Measurements from ENCODE around the gene BANF1.
A peak's percentile ranks its signal among the peaks of the same experiment; 100 is the strongest.

Gene BANF1

DNA sequence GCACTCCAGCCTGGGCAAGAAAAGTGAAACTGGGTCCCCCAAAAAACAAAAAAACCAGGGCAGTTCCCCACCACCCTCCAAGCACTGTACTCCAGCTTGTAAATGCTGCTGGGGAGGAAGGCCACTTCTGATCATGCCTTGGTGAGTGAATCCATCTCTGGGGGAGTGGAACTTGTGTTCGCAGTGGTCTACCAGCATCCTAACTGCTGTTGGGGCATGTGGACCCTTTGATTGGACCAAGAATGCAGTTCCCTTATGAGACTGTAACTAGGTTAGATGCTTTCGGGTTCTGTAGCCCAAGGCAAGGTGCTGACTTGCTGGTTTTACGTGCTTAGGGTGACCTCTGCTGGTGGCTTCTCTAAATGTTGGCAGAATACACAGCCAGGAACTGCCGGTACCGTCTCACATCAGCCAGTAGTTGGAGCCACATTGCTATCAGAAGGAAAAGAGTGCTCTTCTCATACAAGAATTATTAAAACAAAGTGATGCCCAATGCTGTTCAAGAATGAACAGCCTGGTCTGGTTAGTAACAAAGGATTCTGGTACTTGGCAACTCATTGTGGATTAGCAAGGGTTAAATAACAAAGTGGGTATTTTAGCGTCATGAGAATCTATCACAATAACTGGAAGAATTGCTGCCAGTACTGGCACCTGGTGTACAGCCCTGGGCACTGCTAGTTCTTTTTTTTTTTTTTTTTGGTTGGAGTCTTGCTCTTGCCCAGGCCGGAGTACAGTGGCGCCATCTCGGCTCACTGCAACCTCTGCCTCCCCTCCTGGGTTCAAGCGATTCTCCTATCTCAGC lies 13.3 kb upstream of the BANF1 start:
- H3K9me2 ChIP-seq (replicated peaks; ENCODE audit: control insufficient read depth, low read length): no peaks in the 10 kb centered on the region
- TF ChIP-seq, protein P1, sequence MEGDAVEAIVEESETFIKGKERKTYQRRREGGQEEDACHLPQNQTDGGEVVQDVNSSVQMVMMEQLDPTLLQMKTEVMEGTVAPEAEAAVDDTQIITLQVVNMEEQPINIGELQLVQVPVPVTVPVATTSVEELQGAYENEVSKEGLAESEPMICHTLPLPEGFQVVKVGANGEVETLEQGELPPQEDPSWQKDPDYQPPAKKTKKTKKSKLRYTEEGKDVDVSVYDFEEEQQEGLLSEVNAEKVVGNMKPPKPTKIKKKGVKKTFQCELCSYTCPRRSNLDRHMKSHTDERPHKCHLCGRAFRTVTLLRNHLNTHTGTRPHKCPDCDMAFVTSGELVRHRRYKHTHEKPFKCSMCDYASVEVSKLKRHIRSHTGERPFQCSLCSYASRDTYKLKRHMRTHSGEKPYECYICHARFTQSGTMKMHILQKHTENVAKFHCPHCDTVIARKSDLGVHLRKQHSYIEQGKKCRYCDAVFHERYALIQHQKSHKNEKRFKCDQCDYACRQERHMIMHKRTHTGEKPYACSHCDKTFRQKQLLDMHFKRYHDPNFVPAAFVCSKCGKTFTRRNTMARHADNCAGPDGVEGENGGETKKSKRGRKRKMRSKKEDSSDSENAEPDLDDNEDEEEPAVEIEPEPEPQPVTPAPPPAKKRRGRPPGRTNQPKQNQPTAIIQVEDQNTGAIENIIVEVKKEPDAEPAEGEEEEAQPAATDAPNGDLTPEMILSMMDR (IDR thresholded peaks at IDR 0.05; ENCODE audit: low read depth, low read length, poor library complexity, severe bottlenecking): peak; percentile 99
- no peak for TF ChIP-seq EZH2phosphoT487 (IDR thresholded peaks at IDR 0.05; ENCODE audit: borderline replicate concordance, low read length)

DNA sequence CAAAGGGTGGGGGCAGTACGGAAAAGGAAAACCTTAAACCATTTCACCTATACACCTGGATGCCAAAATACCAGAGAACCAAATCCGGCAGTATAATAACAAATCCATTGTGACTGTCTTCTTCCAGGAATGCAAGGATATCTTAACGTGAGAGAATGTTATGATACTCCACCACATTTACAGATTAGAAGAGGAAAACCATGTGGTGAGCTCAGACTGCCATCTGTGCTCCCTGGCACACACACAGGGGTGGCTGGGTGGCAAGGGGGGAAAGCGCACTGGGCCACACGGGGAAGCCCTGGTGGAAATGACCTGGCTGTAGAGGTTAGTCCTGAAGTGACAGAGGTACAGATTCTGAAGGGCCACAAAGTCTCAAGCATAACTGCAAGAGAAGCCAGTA lies 10.2 kb upstream of the BANF1 start:
- no peak for TF ChIP-seq EZH2phosphoT487 (IDR thresholded peaks at IDR 0.05; ENCODE audit: borderline replicate concordance, low read length)
- TF ChIP-seq, protein P1 (IDR thresholded peaks at IDR 0.05; ENCODE audit: low read depth, low read length, poor library complexity, severe bottlenecking): no peak
- Histone ChIP-seq H3K27me3 (ENCODE audit: control insufficient read depth, low read length) (no peaks in the 10 kb centered on the region), H3K9me3 (ENCODE audit: control insufficient read depth, insufficient read depth, low read length) (no peaks in the 10 kb centered on the region), H3K79me2 (ENCODE audit: control insufficient read depth, low read length) (no peaks in the 10 kb centered on the region; the same call in 1 of the 2 replicates), H3F3A (ENCODE audit: control insufficient read depth, insufficient read depth) (peaks cover 15% of the 10 kb centered on the region; the same call in 1 of the 2 replicates), H3K9me2 (replicated peaks; ENCODE audit: control insufficient read depth, low read length) (no peaks in the 10 kb centered on the region), H3K4me3 (ENCODE audit: low read length) (no peak overlapping the region), H3K4me1 (ENCODE audit: control insufficient read depth, low read length) (0 out of 2 replicates have a peak, but pooled peaks cover 2% of the 10 kb centered on the region), H3K36me3 (ENCODE audit: control insufficient read depth, low read length) (peaks cover 34% of the 10 kb centered on the region), H4K20me1 (ENCODE audit: control insufficient read depth, insufficient read depth, low read depth, low read length) (no peaks in the 10 kb centered on the region), H3K27ac (ENCODE audit: low read depth, low read length) (no peak overlapping the region), H3K4me2 (ENCODE audit: low read length) (no peak overlapping the region)

More for the DNA sequence above, 13.3 kb upstream of the BANF1 start:
- Histone ChIP-seq H3K4me3 (ENCODE audit: low read length) (no peak overlapping the region), H3K79me2 (ENCODE audit: control insufficient read depth, low read length) (no peaks in the 10 kb centered on the region), H4K20me1 (ENCODE audit: control insufficient read depth, insufficient read depth, low read depth, low read length) (no peaks in the 10 kb centered on the region), H3K36me3 (ENCODE audit: control insufficient read depth, low read length) (peaks cover 20% of the 10 kb centered on the region), H3K27ac (ENCODE audit: low read depth, low read length) (no peak overlapping the region), H3K9me3 (ENCODE audit: control insufficient read depth, insufficient read depth, low read length) (no peaks in the 10 kb centered on the region), H3F3A (ENCODE audit: control insufficient read depth, insufficient read depth) (peaks cover 9% of the 10 kb centered on the region; the same call in 1 of the 2 replicates), H3K4me1 (ENCODE audit: control insufficient read depth, low read length) (0 out of 2 replicates have a peak, but pooled peaks cover 2% of the 10 kb centered on the region), H3K27me3 (ENCODE audit: control insufficient read depth, low read length) (no peaks in the 10 kb centered on the region), H3K4me2 (ENCODE audit: low read length) (no peak overlapping the region)

DNA sequence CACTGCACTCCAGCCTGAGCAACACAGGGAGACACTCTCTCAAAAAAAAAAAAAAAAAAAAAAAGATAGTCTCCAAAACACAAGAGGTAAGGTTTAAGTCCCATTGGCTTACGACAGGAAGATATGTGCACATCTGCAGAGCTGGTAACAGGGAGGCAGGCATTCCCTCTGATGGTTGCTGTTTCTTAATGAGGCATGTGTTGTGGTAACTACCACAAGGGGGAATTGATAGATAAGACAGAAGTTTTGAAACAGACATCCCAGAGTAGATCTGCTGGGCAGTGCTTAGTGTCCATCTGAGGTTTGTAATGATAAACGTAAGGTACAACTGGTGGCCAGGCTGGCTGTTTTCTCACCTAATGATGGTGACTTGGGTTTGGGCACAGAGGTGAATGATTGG lies 5.0 kb upstream of the BANF1 start:
- Histone ChIP-seq H3K4me3 (ENCODE audit: low read length) (no peak overlapping the region), H3K27me3 (ENCODE audit: control insufficient read depth, low read length) (no peaks in the 10 kb centered on the region), H3K36me3 (ENCODE audit: control insufficient read depth, low read length) (peaks cover 58% of the 10 kb centered on the region), H3K27ac (ENCODE audit: low read depth, low read length) (no peak overlapping the region), H3F3A (ENCODE audit: control insufficient read depth, insufficient read depth) (peaks cover 11% of the 10 kb centered on the region), H4K20me1 (ENCODE audit: control insufficient read depth, insufficient read depth, low read depth, low read length) (peaks cover 9% of the 10 kb centered on the region; the same call in 1 of the 2 replicates), H3K79me2 (ENCODE audit: control insufficient read depth, low read length) (peaks cover 39% of the 10 kb centered on the region), H3K9me3 (ENCODE audit: control insufficient read depth, insufficient read depth, low read length) (no peaks in the 10 kb centered on the region), H3K9me2 (replicated peaks; ENCODE audit: control insufficient read depth, low read length) (no peaks in the 10 kb centered on the region), H3K4me1 (ENCODE audit: control insufficient read depth, low read length) (peaks cover 7% of the 10 kb centered on the region; the same call in 1 of the 2 replicates), H3K4me2 (ENCODE audit: low read length) (no peak overlapping the region)
- TF ChIP-seq, protein P1 (IDR thresholded peaks at IDR 0.05; ENCODE audit: low read depth, low read length, poor library complexity, severe bottlenecking): no peak
- no peak for TF ChIP-seq EZH2phosphoT487 (IDR thresholded peaks at IDR 0.05; ENCODE audit: borderline replicate concordance, low read length)
